Measurements from ENCODE around the gene PHF24. TPM values are rescaled to one million over a fixed set of nuclear protein-coding genes. Genes with fewer than 3 reads are reported as not detected.

PHF24 gene
- total and polyA plus RNA-seq, 7 donors, result under 0.01 to 2.2 (median 0.67) TPM; not detected in 1

DNA sequence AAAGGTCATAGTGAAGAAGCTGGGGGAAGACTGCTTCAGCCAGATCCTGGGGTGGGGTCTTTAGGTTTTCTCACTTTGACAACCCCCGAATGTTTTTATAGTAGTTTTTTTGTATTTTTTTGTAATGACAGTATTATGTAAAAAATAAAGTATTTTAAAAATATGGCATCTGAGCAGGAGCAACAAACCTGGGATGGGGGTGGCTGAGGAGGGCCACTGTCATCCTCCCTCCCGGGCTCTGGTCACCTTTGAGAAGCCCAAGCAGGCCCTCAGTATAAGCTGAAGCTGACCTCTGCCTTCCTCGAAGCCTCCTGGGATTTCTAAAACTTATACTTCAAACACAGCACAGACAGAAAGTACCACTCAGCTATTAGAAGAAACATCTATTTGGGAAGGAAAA is 40.2 kb downstream of the PHF24 start:
- peaks cover 10 to 26% (median 18%) of the 10 kb centered on the region in 4 donors for H3K36me3 ChIP-seq
- H3K27me3 ChIP-seq, result no peaks in the 10 kb centered on the region
- no peak for DNase-seq
- H3K9me3 ChIP-seq, result no peaks in the 10 kb centered on the region
- WGBS, 2 donors, result 87 to 89% methylated on average over 3 of the region's 3 CpGs
- intact Hi-C loops (cut with DNase I), result loop anchor here (10.0 kb wide), 3 partner anchors 487 to 1257 kb away; partner anchors contain the start of genes CCDC107, GNE, RMRP and SIT1
- H3K27ac ChIP-seq, result peak overlapping the region in 3 of 4 donors; percentile 65 to 100 (median 95)
- H3K4me1 ChIP-seq, result peaks cover 0 to 46% (median 40%) of the 10 kb centered on the region in 4 donors
- no peak overlapping the region for H3K4me3 ChIP-seq
- no peak for TF ChIP-seq POLR2AphosphoS5 (IDR thresholded peaks at IDR 0.05)
- no peak for TF ChIP-seq EP300 (IDR thresholded peaks at IDR 0.05)
- TF ChIP-seq POLR2A (IDR thresholded peaks at IDR 0.05), result no peak
- TF ChIP-seq, protein P1, sequence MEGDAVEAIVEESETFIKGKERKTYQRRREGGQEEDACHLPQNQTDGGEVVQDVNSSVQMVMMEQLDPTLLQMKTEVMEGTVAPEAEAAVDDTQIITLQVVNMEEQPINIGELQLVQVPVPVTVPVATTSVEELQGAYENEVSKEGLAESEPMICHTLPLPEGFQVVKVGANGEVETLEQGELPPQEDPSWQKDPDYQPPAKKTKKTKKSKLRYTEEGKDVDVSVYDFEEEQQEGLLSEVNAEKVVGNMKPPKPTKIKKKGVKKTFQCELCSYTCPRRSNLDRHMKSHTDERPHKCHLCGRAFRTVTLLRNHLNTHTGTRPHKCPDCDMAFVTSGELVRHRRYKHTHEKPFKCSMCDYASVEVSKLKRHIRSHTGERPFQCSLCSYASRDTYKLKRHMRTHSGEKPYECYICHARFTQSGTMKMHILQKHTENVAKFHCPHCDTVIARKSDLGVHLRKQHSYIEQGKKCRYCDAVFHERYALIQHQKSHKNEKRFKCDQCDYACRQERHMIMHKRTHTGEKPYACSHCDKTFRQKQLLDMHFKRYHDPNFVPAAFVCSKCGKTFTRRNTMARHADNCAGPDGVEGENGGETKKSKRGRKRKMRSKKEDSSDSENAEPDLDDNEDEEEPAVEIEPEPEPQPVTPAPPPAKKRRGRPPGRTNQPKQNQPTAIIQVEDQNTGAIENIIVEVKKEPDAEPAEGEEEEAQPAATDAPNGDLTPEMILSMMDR (IDR thresholded peaks at IDR 0.05), result no peak

GRCh38 chr9:34999576-34999975 is 41.5 kb downstream of the PHF24 start:
- intact Hi-C loops (cut with DNase I), result loop anchor here (10.0 kb wide), 3 partner anchors 485 to 1255 kb away; partner anchors contain the start of genes CCDC107, GNE, RMRP and SIT1

DNA sequence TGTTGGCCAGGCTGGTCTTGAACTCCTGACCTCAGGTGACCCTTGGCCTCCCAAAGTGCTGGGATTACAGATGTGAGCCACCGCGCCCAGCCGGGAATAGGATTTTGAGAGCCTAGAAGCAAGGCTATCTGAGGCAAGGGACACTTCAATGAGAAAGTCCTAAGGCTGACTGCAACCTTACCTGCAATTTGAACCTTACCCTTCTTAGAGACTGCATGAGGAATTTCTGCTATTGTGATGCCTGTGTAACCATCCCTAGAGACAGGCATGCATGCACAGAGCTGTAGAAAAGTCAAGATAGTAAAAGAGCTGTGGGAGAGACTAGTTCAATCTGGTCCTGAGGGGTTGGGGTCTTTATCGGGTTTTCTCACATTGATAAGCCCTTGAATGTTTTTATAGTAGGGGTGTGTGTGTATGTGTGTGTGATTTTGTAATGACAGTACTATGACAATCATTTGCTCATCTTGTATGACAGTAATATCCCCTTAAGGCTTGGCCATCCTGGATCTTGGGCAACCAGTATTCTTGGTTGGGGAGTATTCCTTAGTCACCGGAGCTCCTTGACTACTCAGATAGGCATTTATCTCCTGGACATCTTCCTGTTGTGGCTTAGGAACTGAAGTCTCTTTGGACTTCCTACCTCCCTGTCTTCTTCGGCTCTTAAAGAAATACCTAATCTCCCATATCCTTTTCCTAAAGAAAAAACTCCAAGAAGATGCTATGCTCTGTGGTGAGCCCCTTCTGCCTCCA is 42.6 kb downstream of the PHF24 start:
- Histone ChIP-seq H3K4me3 (no peak overlapping the region), H3K27me3 (no peaks in the 10 kb centered on the region), H3K9me3 (no peaks in the 10 kb centered on the region), H3K4me1 (peaks cover 0 to 21% (median 16%) of the 10 kb centered on the region in 4 donors), H3K36me3 (peaks cover 10 to 26% (median 18%) of the 10 kb centered on the region in 4 donors), H3K27ac (peak overlapping the region in 2 of 4 donors; percentile 1 to 4)
- intact Hi-C loops (cut with DNase I), result no loop called here
- WGBS, 2 donors, result 92 to 97% methylated on average over 6 of the region's 6 CpGs
- no peak for TF ChIP-seq EP300 (IDR thresholded peaks at IDR 0.05)
- peak in 1 of 4 donors; percentile 32 for TF ChIP-seq POLR2AphosphoS5 (IDR thresholded peaks at IDR 0.05)
- TF ChIP-seq POLR2A (IDR thresholded peaks at IDR 0.05), result no peak
- TF ChIP-seq, protein P1 (IDR thresholded peaks at IDR 0.05), result no peak
- no peak for DNase-seq

More at GRCh38 chr9:34999576-34999975, 41.5 kb downstream of the PHF24 start:
- Histone ChIP-seq H3K27me3 (no peaks in the 10 kb centered on the region), H3K9me3 (no peaks in the 10 kb centered on the region), H3K4me1 (peaks cover 0 to 32% (median 27%) of the 10 kb centered on the region in 4 donors), H3K36me3 (peaks cover 10 to 26% (median 18%) of the 10 kb centered on the region in 4 donors), H3K4me3 (no peak overlapping the region), H3K27ac (no peak overlapping the region)
- TF ChIP-seq, protein P1 (IDR thresholded peaks at IDR 0.05), result no peak
- no peak for TF ChIP-seq POLR2AphosphoS5 (IDR thresholded peaks at IDR 0.05)
- TF ChIP-seq EP300 (IDR thresholded peaks at IDR 0.05), result no peak
- no peak for TF ChIP-seq POLR2A (IDR thresholded peaks at IDR 0.05)
- DNase-seq, result no peak
- 94 to 98% methylated on average over 2 of the region's 2 CpGs for WGBS, 2 donors

GRCh38 chr9:35001285-35001677 is 43.2 kb downstream of the PHF24 start:
- WGBS, 2 donors, result 77 to 88% methylated on average over 2 of the region's 2 CpGs

More at GRCh38 chr9:35001285-35001677, 43.2 kb downstream of the PHF24 start:
- Histone ChIP-seq H3K27me3 (no peaks in the 10 kb centered on the region), H3K36me3 (peaks cover 10 to 21% (median 15%) of the 10 kb centered on the region in 4 donors), H3K4me3 (no peak overlapping the region), H3K27ac (no peak overlapping the region), H3K4me1 (peaks cover 0 to 16% (median 14%) of the 10 kb centered on the region in 4 donors), H3K9me3 (no peaks in the 10 kb centered on the region)
- TF ChIP-seq EP300 (IDR thresholded peaks at IDR 0.05) (no peak), POLR2AphosphoS5 (IDR thresholded peaks at IDR 0.05) (no peak), POLR2A (IDR thresholded peaks at IDR 0.05) (no peak)
- TF ChIP-seq, protein P1 (IDR thresholded peaks at IDR 0.05), result no peak
- DNase-seq, result no peak
- intact Hi-C loops (cut with DNase I), result no loop called here

Data from sigmoid colon (tissue), 7 donors.